H1 (cell line): ENCODE measurements around the gene BCO2. TPM values are rescaled to one million over a fixed set of nuclear protein-coding genes. Genes with fewer than 3 reads are reported as not detected.
"Not testable (repeated sequence)": the region's sequence is repeated elsewhere in the genome, so short reads cannot be mapped to it uniquely, and the experiment has no call there.

Source experiments
- CTCF ChIA-PET: fragments of 300-600 bp; sonication (Branson Sonifier 250); formaldehyde crosslinking; loops from one replicate; lab custom pipeline; 2021; ENCODE audit not compliant: partially characterized antibody; lab: Charles Lee
- POLR2A ChIA-PET: fragments of 300-600 bp; sonication (Branson Sonifier 250); formaldehyde crosslinking; loops from one replicate; lab custom pipeline; 2021; ENCODE audit warnings: inconsistent platforms; ENCODE audit not compliant: partially characterized antibody; lab: Charles Lee
- DNase-seq, 2 experiments: peaks; one replicate each; pipeline versions ENCODE4 v3.0.0 to v3.0.0-alpha.2; 2010 to 2022; ENCODE audit warnings: low spot score in 2 of 2, low read depth in 1 of 2, mixed read lengths in 1 of 2
- FAIRE-seq: peaks from 2 replicates; lab custom pipeline; 2011; peaks lifted over from hg19 to GRCh38; lab: Jason Lieb, UNC
- H2AFZ ChIP-seq: 2 replicates; pipeline ENCODE4 v1.8.1; 2012; ENCODE audit warnings: low read length, inconsistent platforms
- H2AK5ac ChIP-seq: 2 replicates; pipeline ENCODE4 v1.6.1; 2013; ENCODE audit warnings: low read depth, low read length
- H2BK120ac ChIP-seq: replicated peaks from 2 replicates; pipeline ENCODE3; 2013; ENCODE audit warnings: low read depth, low read length, inconsistent platforms
- H2BK12ac ChIP-seq: 2 replicates; pipeline ENCODE4 v1.6.1; 2013; ENCODE audit warnings: low read depth, low read length
- H2BK15ac ChIP-seq: 2 replicates; pipeline ENCODE4 v1.6.1; 2013; ENCODE audit warnings: low read length
- H2BK20ac ChIP-seq: 2 replicates; pipeline ENCODE4 v1.6.1; 2013; ENCODE audit warnings: low read length
- H2BK5ac ChIP-seq: 2 replicates; pipeline ENCODE4 v1.6.1; 2013; ENCODE audit warnings: low read depth, low read length
- H3K14ac ChIP-seq: 2 replicates; pipeline ENCODE4 v1.6.1; 2013; ENCODE audit warnings: inconsistent platforms; ENCODE audit not compliant: insufficient read length
- H3K18ac ChIP-seq: 2 replicates; pipeline ENCODE4 v1.6.1; 2013; ENCODE audit warnings: low read length; ENCODE audit errors: extremely low read depth
- H3K23ac ChIP-seq: 2 replicates; pipeline ENCODE4 v1.6.1; 2013; ENCODE audit warnings: inconsistent platforms; ENCODE audit not compliant: insufficient read length
- H3K23me2 ChIP-seq: 2 replicates; pipeline ENCODE4 v1.6.1; 2013; ENCODE audit warnings: low read depth, low read length
- H3K27ac ChIP-seq: 2 replicates; pipeline ENCODE4 v1.6.1; 2011; ENCODE audit warnings: low read depth, low read length, inconsistent platforms
- H3K27me3 ChIP-seq, 4 experiments: replicated peaks in 1 of 4; 1 replicate in 1 of 4; 2 replicates in 3 of 4; pipeline versions ENCODE4 v1.6.1 to v1.8.1; 2011 to 2013; ENCODE audit warnings: low read length in 3 of 4, mild to moderate bottlenecking in 3 of 4, inconsistent platforms in 2 of 4, mixed read lengths in 2 of 4, moderate library complexity in 1 of 4; ENCODE audit not compliant: control insufficient read depth in 3 of 4, insufficient read depth in 3 of 4; ENCODE audit errors: extremely low read depth in 1 of 4
- H3K36me3 ChIP-seq, 4 experiments: 2 replicates each; pipeline versions ENCODE4 v1.6.1 to v1.8.1; 2011 to 2013; ENCODE audit warnings: mild to moderate bottlenecking in 4 of 4, low read length in 3 of 4, moderate library complexity in 2 of 4, control low read depth in 1 of 4, inconsistent platforms in 1 of 4; ENCODE audit not compliant: insufficient read depth in 4 of 4, control insufficient read depth in 2 of 4
- H3K4ac ChIP-seq: replicated peaks from 2 replicates; pipeline ENCODE3; 2013; ENCODE audit warnings: low read length, low read depth, mixed read lengths, inconsistent platforms; ENCODE audit not compliant: insufficient read length
- H3K4me1 ChIP-seq, 4 experiments: replicated peaks in 1 of 4; 1 replicate in 1 of 4; 2 replicates in 3 of 4; pipeline versions ENCODE4 v1.6.1 to v1.8.1; 2011 to 2013; ENCODE audit warnings: low read length in 3 of 4, inconsistent platforms in 2 of 4, mixed read lengths in 1 of 4; ENCODE audit not compliant: insufficient read depth in 4 of 4, control insufficient read depth in 3 of 4
- H3K4me2 ChIP-seq, 2 experiments: 2 replicates each; pipeline versions ENCODE4 v1.6.1 to v1.8.1; 2011 to 2013; ENCODE audit warnings: low read depth in 2 of 2, low read length in 2 of 2, control low read depth in 1 of 2, inconsistent platforms in 1 of 2, mild to moderate bottlenecking in 1 of 2; ENCODE audit not compliant: insufficient read depth in 1 of 2
- H3K4me3 ChIP-seq, 4 experiments: fragments of 200-600, 300-600 bp in 1 of 4; sonication (generic), shearing (Covaris generic), sonication (Bioruptor Twin) in 1 of 4; 2 replicates each; pipeline versions ENCODE4 v1.5.1 to v1.8.1; 2011 to 2016; ENCODE audit warnings: low read length in 4 of 4, low read depth in 3 of 4, control low read depth in 2 of 4, inconsistent platforms in 2 of 4, mild to moderate bottlenecking in 2 of 4, mixed read lengths in 1 of 4, moderate library complexity in 1 of 4; ENCODE audit not compliant: insufficient read depth in 2 of 4; ENCODE audit errors: extremely low read depth in 1 of 4
- H3K56ac ChIP-seq: replicated peaks from 2 replicates; pipeline ENCODE3; 2013; ENCODE audit warnings: low read depth, mild to moderate bottlenecking, mixed read lengths, low read length, inconsistent platforms; ENCODE audit not compliant: insufficient read length
- H3K79me1 ChIP-seq: 2 replicates; pipeline ENCODE4 v1.6.1; 2013; ENCODE audit warnings: low read depth, low read length, control low read depth
- H3K79me2 ChIP-seq, 2 experiments: 2 replicates each; pipeline versions ENCODE4 v1.6.1 to v1.8.1; 2012 to 2013; ENCODE audit warnings: low read length in 2 of 2, mild to moderate bottlenecking in 2 of 2, inconsistent platforms in 1 of 2; ENCODE audit not compliant: insufficient read depth in 2 of 2, control insufficient read depth in 1 of 2
- H3K9ac ChIP-seq, 4 experiments: replicated peaks in 1 of 4; 1 replicate in 1 of 4; 2 replicates in 3 of 4; pipeline versions ENCODE4 v1.6.1 to v1.8.1; 2011 to 2013; ENCODE audit warnings: low read depth in 3 of 4, low read length in 3 of 4, control low read depth in 2 of 4, mild to moderate bottlenecking in 2 of 4, moderate library complexity in 2 of 4, inconsistent platforms in 1 of 4; ENCODE audit errors: extremely low read depth in 1 of 4
- H3K9me3 ChIP-seq, 2 experiments: 2 replicates each; pipeline versions ENCODE4 v1.6.1 to v1.8.1; 2012 to 2013; ENCODE audit warnings: mild to moderate bottlenecking in 2 of 2, moderate library complexity in 2 of 2, control low read depth in 1 of 2, inconsistent platforms in 1 of 2, low read depth in 1 of 2, low read length in 1 of 2, mixed read lengths in 1 of 2; ENCODE audit not compliant: insufficient read depth in 2 of 2
- H4K20me1 ChIP-seq, 2 experiments: replicated peaks in 1 of 2; 2 replicates each; pipeline versions ENCODE3 to v1.8.1; 2011 to 2013; ENCODE audit warnings: inconsistent platforms in 2 of 2, low read length in 2 of 2, mild to moderate bottlenecking in 1 of 2; ENCODE audit not compliant: insufficient read depth in 2 of 2, control insufficient read depth in 1 of 2
- H4K5ac ChIP-seq: 2 replicates; pipeline ENCODE4 v1.6.1; 2013; ENCODE audit warnings: low read length, low read depth, mixed read lengths, inconsistent platforms; ENCODE audit not compliant: insufficient read length
- H4K8ac ChIP-seq: 2 replicates; pipeline ENCODE4 v1.8.0; 2013; ENCODE audit warnings: mild to moderate bottlenecking, moderate library complexity, low read length, inconsistent platforms; ENCODE audit not compliant: insufficient read depth; ENCODE audit errors: extremely low read depth
- H4K91ac ChIP-seq: replicated peaks from 2 replicates; pipeline ENCODE3; 2013; ENCODE audit warnings: low read length, mixed read lengths, inconsistent platforms; ENCODE audit not compliant: insufficient read length
- BRCA1 ChIP-seq: IDR thresholded peaks from 2 replicates; pipeline ENCODE4 v1.6.1; 2012; ENCODE audit warnings: low read depth, low read length, improper control_type of control experiment
- GTF2F1 ChIP-seq: IDR thresholded peaks from 2 replicates; pipeline ENCODE4 v1.6.1; 2012; ENCODE audit warnings: low read depth, low read length, improper control_type of control experiment, borderline replicate concordance
- RNF2 ChIP-seq: fragments of 200-900, 300-1000 bp; sonication (generic); IDR thresholded peaks from 2 replicates; pipeline ENCODE4 v1.7.1; 2016; ENCODE audit warnings: borderline replicate concordance, low read depth, mild to moderate bottlenecking, antibody characterized with exemption, low read length; ENCODE audit not compliant: poor library complexity, severe bottlenecking; ENCODE audit errors: missing control alignments
- WGBS, 2 experiments: shearing (Covaris generic) in 1 of 2; methylation state at CpG; one replicate each; pipeline versions ENCODE4 v1.1.6 to v1.1.7; 2013 to 2015; ENCODE audit warnings: low lambda C conversion rate in 2 of 2, mixed read lengths in 2 of 2, inconsistent platforms in 1 of 2, low coverage in 1 of 2, missing lambda C conversion rate in 1 of 2; ENCODE audit not compliant: insufficient replicate concordance in 2 of 2, insufficient coverage in 1 of 2, insufficient read length in 1 of 2; ENCODE audit errors: extremely low coverage in 1 of 2, missing lambda C conversion rate in 1 of 2; 5-methylcytosine and 5-hydroxymethylcytosine counted together
- polyA plus RNA-seq, 7 experiments: library from polyadenylated mRNA; depleted of rRNA in 3 of 7; stranded (reverse) in 5 of 7; unstranded in 2 of 7; fragments of >200 nt in 5 of 7; fragments of 200-250 nt in 2 of 7; gene quantifications; 1 replicate in 5 of 7; 2 replicates in 1 of 7; 4 replicates in 1 of 7; pipeline versions ENCODE4 v1.2.1 to v1.2.3, GENCODE V29; 2011 to 2013; ENCODE audit warnings: missing spikeins in 2 of 7, mixed read lengths in 2 of 7
- total RNA-seq: library from RNA; stranded (reverse); fragmentation: NEBNext Ultra II Directional; extraction: Animal tissue kit (Norgen Biotek cat#: 25700); gene quantifications from 2 replicates; pipeline ENCODE4 v1.2.1, GENCODE V29; 2021

The BCO2 gene
- total and polyA plus RNA-seq, 2 of the 8 experiments (the other 6 are each of a cell fraction or from before 2014, with no cell fraction given): 0.42 to 0.82 TPM

DNA sequence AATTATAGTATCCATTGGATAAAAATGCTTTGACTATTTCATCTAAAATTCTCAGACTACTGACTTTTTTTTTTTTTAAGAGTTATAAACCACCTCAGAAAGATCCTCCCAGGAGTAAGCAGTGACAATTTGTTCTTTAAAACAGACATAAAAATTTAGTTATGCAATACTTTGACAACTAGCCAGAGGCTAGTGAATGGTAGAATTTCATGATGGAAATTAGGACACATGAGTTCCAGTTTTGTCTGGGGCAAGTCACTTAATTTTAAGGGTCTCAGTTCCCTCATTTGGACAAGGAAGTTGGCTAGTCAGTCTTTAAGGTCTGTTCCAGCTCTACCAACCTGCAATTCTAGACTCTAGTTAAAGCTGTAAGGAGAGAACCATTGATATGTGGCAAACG is 14.3 kb upstream of the BCO2 start (continued):
- TF ChIP-seq GTF2F1 (no peak), BRCA1 (no peak), RNF2 (no peak)

DNA sequence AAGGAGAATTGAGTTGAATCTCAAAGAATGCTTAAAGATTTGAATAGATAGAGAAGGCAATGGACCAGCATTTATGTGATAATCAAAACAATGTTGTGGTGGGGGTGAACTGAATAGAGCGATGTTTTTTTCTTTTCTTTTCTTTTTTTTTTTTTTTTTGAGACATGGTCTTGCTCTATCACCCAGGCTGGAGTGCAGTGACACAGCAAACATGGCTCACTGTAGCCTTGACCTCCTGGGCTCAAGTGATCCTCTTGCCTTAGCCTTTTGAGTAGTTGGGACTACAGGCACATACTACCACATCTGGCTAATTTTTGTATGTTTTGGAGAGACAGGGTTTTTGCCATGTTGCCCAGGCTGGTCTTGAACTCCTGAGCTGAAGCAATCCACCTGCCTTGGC is 13.1 kb upstream of the BCO2 start:
- H2BK5ac ChIP-seq, H4K8ac ChIP-seq, H2AK5ac ChIP-seq, H2BK12ac ChIP-seq, H3K4me2 ChIP-seq, H3K4me3 ChIP-seq, H3K23me2 ChIP-seq, POLR2A ChIA-PET, FAIRE-seq, H2BK15ac ChIP-seq, H4K91ac ChIP-seq, H2AFZ ChIP-seq, H3K79me2 ChIP-seq, H3K14ac ChIP-seq, H4K5ac ChIP-seq, H3K27me3 ChIP-seq, H4K20me1 ChIP-seq, H3K9me3 ChIP-seq, H2BK120ac ChIP-seq, H3K23ac ChIP-seq, H3K4me1 ChIP-seq, H3K27ac ChIP-seq, H3K9ac ChIP-seq, H3K4ac ChIP-seq, H3K79me1 ChIP-seq, H3K56ac ChIP-seq, H2BK20ac ChIP-seq, H3K36me3 ChIP-seq, DNase-seq, H3K18ac ChIP-seq: not testable (repeated sequence)
- WGBS, 2 experiments: no CpG with 5 or more reads among the region's 1 CpG
- CTCF ChIA-PET: interaction anchor here (2.5 to 3.5 kb wide), 2 partner anchors 9 to 48 kb away, joined by 5 to 15 read pairs; no protein-coding TSS in a partner anchor
